ENCODE results near the gene TLR10.

GRCh38 chr4:38752372-38752940 is 30.3 kb downstream of the TLR10 start:
- no peak for TF ChIP-seq ZBTB7A (IDR thresholded peaks at IDR 0.05; ENCODE audit: low read depth)
- TF ChIP-seq TCF12 (IDR thresholded peaks at IDR 0.05; ENCODE audit: low read depth), result no peak
- TF ChIP-seq EP300 (IDR thresholded peaks at IDR 0.05; ENCODE audit: borderline replicate concordance), result no peak
- TF ChIP-seq RAD21 (IDR thresholded peaks at IDR 0.05; ENCODE audit: low read depth), result no peak
- no peak for TF ChIP-seq FOXM1 (IDR thresholded peaks at IDR 0.05; ENCODE audit: borderline replicate concordance, low read depth)

Measured in Ishikawa (cell line).